Psoas muscle (tissue), 8 donors: ENCODE results near the gene RECQL5. TPM values are rescaled to one million over a fixed set of nuclear protein-coding genes. Genes with fewer than 3 reads are reported as not detected.
A peak's percentile ranks its signal among the peaks of the same experiment; 100 is the strongest.

Source experiments
- ATAC-seq, 4 donors: fragments of 200-7000 bp; cut with Tn5 transposase; one replicate each; pipeline ENCODE4 v1.9.1; 2020; ENCODE audit warnings: moderate library complexity in 3 of 4, mild to moderate bottlenecking in 2 of 4
- DNase-seq, 2 donors: peaks; one replicate each; pipeline ENCODE4 v3.0.0-alpha.2; 2020
- H3K27ac ChIP-seq: fragments of 200-600 bp; one replicate; pipeline ENCODE4 v1.8.0; 2022
- H3K27me3 ChIP-seq, 3 donors: fragments of 200-600 bp in 1 of 3; one replicate each; pipeline versions ENCODE4 v1.6.1 to v1.8.0; 2013 to 2022; ENCODE audit warnings: low read length in 2 of 3, mild to moderate bottlenecking in 2 of 3, moderate library complexity in 1 of 3; ENCODE audit not compliant: insufficient read depth in 3 of 3
- H3K36me3 ChIP-seq, 2 donors: fragments of 200-600 bp in 1 of 2; one replicate each; pipeline versions ENCODE4 v1.6.1 to v1.8.0; 2013 to 2022; ENCODE audit warnings: low read depth in 1 of 2, mild to moderate bottlenecking in 1 of 2, moderate library complexity in 1 of 2; ENCODE audit not compliant: insufficient read depth in 1 of 2
- H3K4me1 ChIP-seq: fragments of 200-600 bp; one replicate; pipeline ENCODE4 v1.8.0; 2022
- H3K4me3 ChIP-seq: fragments of 200-600 bp; one replicate; pipeline ENCODE4 v1.8.0; 2022; ENCODE audit warnings: mild to moderate bottlenecking
- H3K9me3 ChIP-seq: fragments of 200-600 bp; one replicate; pipeline ENCODE4 v1.8.0; 2022
- WGBS, 3 donors: extraction: QIAGEN DNeasy Blood & Tissue Kit; methylation state at CpG; one replicate each; pipeline versions ENCODE4 v1.1.6 to v1.1.7; 2013; 5-methylcytosine and 5-hydroxymethylcytosine counted together
- intact Hi-C, 2 donors: fragments of 100-400 bp; cut with DNase I; formaldehyde crosslinking; loops; one replicate each; pipeline versions ENCODE4 v1.11.0 to v1.14.2; 2022
- polyA plus RNA-seq, 3 donors: library from polyadenylated mRNA; stranded (reverse); fragments of 200-250 nt; gene quantifications; one replicate each; pipeline ENCODE4 v1.2.3, GENCODE V29; 2013
- total RNA-seq, 4 donors: library from RNA; stranded (reverse); fragmentation: NEBNext Ultra II Directional in 2 of 4; extraction: Animal tissue kit (Norgen Biotek cat#: 25700) in 2 of 4; gene quantifications; one replicate each; pipeline versions ENCODE4 v1.2.1 to v1.2.4, GENCODE V29; 2021 to 2023
- TF ChIP-seq, protein P1 (sequence below): fragments of 200-600 bp; IDR thresholded peaks from one replicate; pipeline ENCODE4 v1.8.0; 2022; ENCODE audit warnings: antibody characterized with exemption
- donor health status: healthy with polysubstance abuse.
- donor health status: DM: no; HTN: no; CAD: no; lungs with moderate emphysema.
- donor health status: Bipolar disorder and iron deficiency.
- donor health status: healthy.
- donor health status: DM: yes; HTN: yes; CAD: no.
- donor health status: DM: no; HTN: no; CAD: no.
- donor health status: DM: no; HTN: no; CAD: no.
- donor health status: DM: yes; HTN: yes; CAD: no.

RECQL5 gene
- total and polyA plus RNA-seq, 7 donors = 5.7 to 16.0 (median 8.0) TPM

DNA sequence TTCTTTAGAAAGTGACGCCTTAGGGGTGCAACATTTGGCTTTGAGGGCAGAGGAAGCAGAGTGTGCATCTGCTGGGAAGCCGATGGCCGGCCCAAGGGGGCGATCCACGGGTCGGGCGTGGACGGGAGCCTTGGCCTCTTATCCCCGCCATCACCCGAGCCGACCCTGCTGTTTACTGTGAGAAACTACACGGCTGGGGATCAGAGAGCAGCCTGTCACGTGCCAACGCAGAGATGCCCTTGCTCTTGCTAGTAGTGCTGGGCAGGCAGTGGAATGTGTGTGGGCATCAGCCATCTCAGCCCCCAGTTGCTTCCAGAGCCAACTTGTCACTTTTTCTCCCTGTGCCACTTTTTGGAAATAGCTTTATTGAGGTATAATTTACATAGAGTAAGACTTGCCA lies 27.6 kb upstream of the RECQL5 start:
- ATAC-seq (peak in 2 of 4 donors; percentile 14 to 39), DNase-seq (peak in 1 of 2 donors; percentile 71)
- Histone ChIP-seq H3K4me3 (peak overlapping the region; percentile 10), H3K27me3 (no peaks in the 10 kb centered on the region), H3K27ac (peak overlapping the region; percentile 85), H3K4me1 (peaks cover 81% of the 10 kb centered on the region), H3K9me3 (no peaks in the 10 kb centered on the region), H3K36me3 (peaks cover 0 to 9% of the 10 kb centered on the region in 2 donors)
- 36 to 46% (median 36%) methylated on average over 14 of the region's 14 CpGs for WGBS, 3 donors
- intact Hi-C loops = no loop called here
- TF ChIP-seq, protein P1, sequence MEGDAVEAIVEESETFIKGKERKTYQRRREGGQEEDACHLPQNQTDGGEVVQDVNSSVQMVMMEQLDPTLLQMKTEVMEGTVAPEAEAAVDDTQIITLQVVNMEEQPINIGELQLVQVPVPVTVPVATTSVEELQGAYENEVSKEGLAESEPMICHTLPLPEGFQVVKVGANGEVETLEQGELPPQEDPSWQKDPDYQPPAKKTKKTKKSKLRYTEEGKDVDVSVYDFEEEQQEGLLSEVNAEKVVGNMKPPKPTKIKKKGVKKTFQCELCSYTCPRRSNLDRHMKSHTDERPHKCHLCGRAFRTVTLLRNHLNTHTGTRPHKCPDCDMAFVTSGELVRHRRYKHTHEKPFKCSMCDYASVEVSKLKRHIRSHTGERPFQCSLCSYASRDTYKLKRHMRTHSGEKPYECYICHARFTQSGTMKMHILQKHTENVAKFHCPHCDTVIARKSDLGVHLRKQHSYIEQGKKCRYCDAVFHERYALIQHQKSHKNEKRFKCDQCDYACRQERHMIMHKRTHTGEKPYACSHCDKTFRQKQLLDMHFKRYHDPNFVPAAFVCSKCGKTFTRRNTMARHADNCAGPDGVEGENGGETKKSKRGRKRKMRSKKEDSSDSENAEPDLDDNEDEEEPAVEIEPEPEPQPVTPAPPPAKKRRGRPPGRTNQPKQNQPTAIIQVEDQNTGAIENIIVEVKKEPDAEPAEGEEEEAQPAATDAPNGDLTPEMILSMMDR = no peak

DNA sequence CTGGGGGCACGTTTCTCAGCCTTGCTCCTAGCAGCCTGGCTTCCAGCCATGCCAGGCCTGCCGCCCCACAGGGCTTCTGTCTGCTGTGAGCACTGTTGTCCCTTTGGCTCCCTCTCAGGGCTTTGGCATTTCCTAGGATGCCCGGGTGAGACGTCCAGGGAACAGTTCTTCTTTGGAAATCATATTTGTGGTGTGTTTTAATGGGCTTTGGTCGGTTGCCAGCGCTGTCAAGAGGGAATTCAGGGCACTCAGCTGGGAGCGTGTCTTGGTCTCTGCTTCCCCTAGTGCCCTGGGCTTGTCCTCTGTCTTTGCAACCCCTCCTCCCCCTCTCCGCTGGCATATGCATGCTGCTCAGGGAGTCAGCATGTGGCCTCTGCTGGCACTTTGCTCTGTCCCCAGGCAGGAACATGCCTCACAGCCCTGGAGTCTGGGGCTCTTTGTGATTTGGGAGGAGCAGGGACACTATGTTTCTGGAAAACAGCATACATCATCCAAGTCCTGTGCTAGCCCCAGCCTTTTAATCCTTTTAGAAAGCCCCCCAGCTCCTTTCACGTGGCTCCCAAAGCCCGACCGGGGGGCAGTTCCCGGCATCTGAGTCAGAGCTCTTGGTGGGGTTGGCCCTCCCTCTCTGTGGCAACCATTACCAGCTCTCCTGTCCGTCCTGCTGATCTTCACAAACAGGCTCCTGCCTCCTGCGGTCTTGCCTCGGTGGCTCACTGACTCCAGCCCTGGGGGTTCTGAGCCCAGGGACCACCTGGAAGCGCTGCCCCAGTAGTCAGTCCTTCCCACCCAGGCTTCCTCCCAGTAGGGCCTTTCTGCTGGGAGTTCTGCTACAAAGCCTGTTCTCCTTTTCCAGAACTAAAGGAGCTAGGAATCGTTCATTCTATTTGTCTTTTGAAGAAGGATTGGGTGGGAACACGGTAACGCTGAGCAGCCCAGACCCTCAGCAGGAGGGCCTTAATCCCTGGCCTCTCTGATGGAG lies 26.8 kb upstream of the RECQL5 start:
- ATAC-seq = peak; percentile 81 to 87 (median 84)
- 31 to 40% (median 38%) methylated on average over 19 of the region's 19 CpGs for WGBS, 3 donors
- intact Hi-C loops = no loop called here

DNA sequence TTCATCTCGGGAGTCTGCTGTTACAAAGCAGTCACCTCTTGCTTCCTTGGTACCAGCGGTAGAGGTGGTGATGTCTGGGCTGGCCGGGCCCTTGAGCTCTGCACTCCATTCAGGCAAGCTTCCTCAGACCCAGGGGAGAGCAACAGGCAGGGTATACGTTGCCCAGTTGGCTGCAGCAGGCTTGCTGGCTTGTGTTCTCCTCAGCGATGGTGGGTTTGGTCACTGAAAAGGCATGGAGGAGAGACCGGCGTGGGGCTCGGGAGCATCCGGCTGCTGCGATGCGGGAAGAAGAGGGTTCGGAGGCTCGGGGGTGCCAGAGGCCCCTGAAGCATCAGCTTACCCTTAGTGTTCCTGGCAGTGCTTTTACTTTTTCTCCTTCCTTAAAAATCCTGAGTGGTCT lies 26.0 kb upstream of the RECQL5 start:
- peak overlapping the region; percentile 85 for H3K27ac ChIP-seq
- TF ChIP-seq, protein P1 = no peak
- no peaks in the 10 kb centered on the region for H3K9me3 ChIP-seq
- DNase-seq (no peak), ATAC-seq (no peak)
- H3K4me1 ChIP-seq = peaks cover 80% of the 10 kb centered on the region
- no peaks in the 10 kb centered on the region for H3K27me3 ChIP-seq
- intact Hi-C loops = no loop called here
- 46 to 77% (median 50%) methylated on average over 13 of the region's 13 CpGs for WGBS, 3 donors
- H3K4me3 ChIP-seq = no peak overlapping the region
- H3K36me3 ChIP-seq = peaks cover 0 to 9% of the 10 kb centered on the region in 2 donors

More for the DNA sequence above, 26.8 kb upstream of the RECQL5 start:
- H3K27me3 ChIP-seq = no peaks in the 10 kb centered on the region
- peak overlapping the region; percentile 85 for H3K27ac ChIP-seq
- H3K4me3 ChIP-seq = peak overlapping the region; percentile 10
- DNase-seq = peak; percentile 78 to 95
- peaks cover 81% of the 10 kb centered on the region for H3K4me1 ChIP-seq
- H3K9me3 ChIP-seq = no peaks in the 10 kb centered on the region
- TF ChIP-seq, protein P1 = peak; percentile 15
- H3K36me3 ChIP-seq = peaks cover 0 to 9% of the 10 kb centered on the region in 2 donors

DNA sequence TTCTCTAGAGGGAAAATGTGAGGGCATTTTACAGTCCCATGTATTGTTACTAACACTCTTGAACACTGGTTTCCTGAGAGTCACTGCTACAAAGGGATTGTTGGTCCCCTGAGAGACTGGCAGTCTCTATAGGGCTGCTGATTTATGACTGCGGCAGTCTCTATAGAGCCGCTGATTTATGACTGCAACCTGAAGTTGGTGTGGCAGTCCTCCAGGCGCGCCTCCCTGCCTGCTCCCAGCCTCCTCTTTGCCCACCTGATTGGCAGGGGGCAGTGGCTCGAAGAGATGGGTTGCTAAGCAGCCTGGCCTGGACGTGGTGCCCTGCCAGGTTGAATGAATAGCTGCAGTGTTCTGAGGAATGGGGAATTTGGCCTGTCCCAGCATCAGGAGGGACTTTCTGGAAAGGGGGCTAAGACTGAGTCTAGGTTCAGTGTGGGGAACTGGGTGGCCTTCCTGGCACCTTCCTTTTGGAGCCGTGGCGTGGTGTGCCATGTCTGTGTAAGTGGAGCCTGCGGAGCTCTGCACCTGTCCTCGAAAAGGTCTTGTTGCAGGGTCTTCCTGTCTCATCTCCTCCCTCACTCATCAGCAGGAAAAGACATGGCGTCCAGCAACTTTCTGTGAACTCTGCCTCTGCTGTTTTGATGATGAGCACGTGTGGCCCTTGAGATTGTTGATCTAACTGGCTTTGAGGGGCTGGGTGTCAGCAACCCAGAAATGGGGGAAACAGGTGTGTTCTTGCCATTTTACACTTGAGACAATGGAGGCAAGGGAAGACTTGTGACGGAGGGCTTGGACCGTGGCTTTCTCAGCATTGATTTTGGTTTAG lies 25.1 kb upstream of the RECQL5 start:
- TF ChIP-seq, protein P1 = no peak
- no peak for ATAC-seq
- 64 to 72% (median 66%) methylated on average over 14 of the region's 14 CpGs for WGBS, 3 donors
- no peak overlapping the region for H3K4me3 ChIP-seq
- peaks cover 0 to 12% of the 10 kb centered on the region in 2 donors for H3K36me3 ChIP-seq
- DNase-seq = no peak
- H3K27ac ChIP-seq = peak overlapping the region; percentile 85
- no peaks in the 10 kb centered on the region for H3K27me3 ChIP-seq
- intact Hi-C loops = no loop called here
- no peaks in the 10 kb centered on the region for H3K9me3 ChIP-seq
- H3K4me1 ChIP-seq = peaks cover 78% of the 10 kb centered on the region
